H9 (cell line): Measurements from ENCODE around the gene PTDSS2. TPM values are rescaled to one million over a fixed set of nuclear protein-coding genes. Genes with fewer than 3 reads are reported as not detected.

Source experiments
- DNase-seq: peaks from one replicate; pipeline ENCODE4 v3.0.0-alpha.2; 2017
- H2AFZ ChIP-seq: one replicate; pipeline ENCODE4 v1.6.1; 2013; ENCODE audit warnings: mild to moderate bottlenecking, low read length, control low read depth, moderate library complexity
- H2AK5ac ChIP-seq: 2 replicates; pipeline ENCODE4 v1.6.1; 2013; ENCODE audit warnings: low read length, control low read depth, mixed read lengths; ENCODE audit not compliant: insufficient read length
- H2BK120ac ChIP-seq: one replicate; pipeline ENCODE4 v1.6.1; 2013; ENCODE audit warnings: low read depth, mild to moderate bottlenecking, low read length, control low read depth, inconsistent platforms; ENCODE audit not compliant: poor library complexity, severe bottlenecking
- H2BK12ac ChIP-seq: 2 replicates; pipeline ENCODE4 v1.6.1; 2013; ENCODE audit warnings: low read length, control low read depth, mixed read lengths, low read depth; ENCODE audit not compliant: insufficient read length
- H2BK15ac ChIP-seq: 2 replicates; pipeline ENCODE4 v1.6.1; 2013; ENCODE audit warnings: low read depth, low read length, control low read depth
- H2BK20ac ChIP-seq: one replicate; pipeline ENCODE4 v1.6.1; 2013; ENCODE audit warnings: low read depth, mild to moderate bottlenecking, low read length, control low read depth, inconsistent platforms; ENCODE audit not compliant: poor library complexity, severe bottlenecking
- H2BK5ac ChIP-seq: 2 replicates; pipeline ENCODE4 v1.6.1; 2013; ENCODE audit warnings: low read length, control low read depth, mixed read lengths; ENCODE audit not compliant: insufficient read length
- H3K14ac ChIP-seq: 2 replicates; pipeline ENCODE4 v1.6.1; 2013; ENCODE audit warnings: low read length, control low read depth; ENCODE audit not compliant: insufficient read depth
- H3K18ac ChIP-seq: 2 replicates; pipeline ENCODE4 v1.6.1; 2013; ENCODE audit warnings: low read depth, mild to moderate bottlenecking, mixed read lengths, low read length, control low read depth; ENCODE audit not compliant: insufficient read length
- H3K23ac ChIP-seq: 2 replicates; pipeline ENCODE4 v1.6.1; 2013; ENCODE audit warnings: low read length, control low read depth, mixed read lengths, low read depth; ENCODE audit not compliant: insufficient read length
- H3K23me2 ChIP-seq: 2 replicates; pipeline ENCODE4 v1.6.1; 2013; ENCODE audit warnings: low read depth, mild to moderate bottlenecking, mixed read lengths, low read length, control low read depth; ENCODE audit not compliant: insufficient read length, poor library complexity, severe bottlenecking
- H3K27ac ChIP-seq: 2 replicates; pipeline ENCODE4 v1.5.1; 2013; ENCODE audit warnings: low read length, control low read depth, mixed read lengths, low read depth; ENCODE audit not compliant: insufficient read length
- H3K27me3 ChIP-seq: 2 replicates; pipeline ENCODE4 v1.6.1; 2013; ENCODE audit warnings: low read length, control low read depth, inconsistent platforms; ENCODE audit not compliant: insufficient read depth
- H3K4ac ChIP-seq: 2 replicates; pipeline ENCODE4 v1.6.1; 2013; ENCODE audit warnings: low read depth, mild to moderate bottlenecking, control low read depth, inconsistent platforms, low read length, moderate library complexity
- H3K4me1 ChIP-seq: 2 replicates; pipeline ENCODE4 v1.6.1; 2013; ENCODE audit warnings: low read length, control low read depth, inconsistent platforms; ENCODE audit not compliant: insufficient read depth
- H3K4me2 ChIP-seq: 2 replicates; pipeline ENCODE4 v1.6.1; 2013; ENCODE audit warnings: low read length, control low read depth, mixed read lengths; ENCODE audit not compliant: insufficient read length, insufficient read depth
- H3K56ac ChIP-seq: 2 replicates; pipeline ENCODE4 v1.6.1; 2013; ENCODE audit warnings: low read depth, mild to moderate bottlenecking, mixed read lengths, low read length, control low read depth; ENCODE audit not compliant: insufficient read length
- H3K79me1 ChIP-seq: 2 replicates; pipeline ENCODE4 v1.6.1; 2013; ENCODE audit warnings: low read depth, mild to moderate bottlenecking, moderate library complexity, low read length, control low read depth, inconsistent platforms; ENCODE audit not compliant: insufficient read depth, poor library complexity, severe bottlenecking
- H3K79me2 ChIP-seq: 2 replicates; pipeline ENCODE4 v1.6.1; 2013; ENCODE audit warnings: low read length, control low read depth, inconsistent platforms; ENCODE audit not compliant: insufficient read depth
- H3K9ac ChIP-seq: 2 replicates; pipeline ENCODE4 v1.6.1; 2013; ENCODE audit warnings: low read length, control low read depth, mixed read lengths; ENCODE audit not compliant: insufficient read length; ENCODE audit errors: extremely low read depth
- H3K9me3 ChIP-seq: one replicate; pipeline ENCODE4 v1.6.1; 2013; ENCODE audit warnings: low read depth, low read length, inconsistent platforms; ENCODE audit not compliant: control insufficient read depth
- H3T11ph ChIP-seq: one replicate; pipeline ENCODE4 v1.6.1; 2013; ENCODE audit warnings: mild to moderate bottlenecking, low read length, control low read depth, inconsistent platforms
- H4K20me1 ChIP-seq: one replicate; pipeline ENCODE4 v1.6.1; 2013; ENCODE audit not compliant: control insufficient read depth, insufficient read length, insufficient read depth
- H4K5ac ChIP-seq: 2 replicates; pipeline ENCODE4 v1.6.1; 2013; ENCODE audit warnings: low read depth, mild to moderate bottlenecking, mixed read lengths, low read length, control low read depth; ENCODE audit not compliant: insufficient read length
- H4K8ac ChIP-seq: replicated peaks from 2 replicates; pipeline ENCODE4 v1.6.1; 2013; ENCODE audit warnings: low read length, control low read depth, mixed read lengths, low read depth; ENCODE audit not compliant: insufficient read length
- H4K91ac ChIP-seq: 2 replicates; pipeline ENCODE4 v1.6.1; 2013; ENCODE audit warnings: low read depth, mild to moderate bottlenecking, moderate library complexity, mixed read lengths, low read length, control low read depth; ENCODE audit not compliant: insufficient read length
- H3K27ac Mint-ChIP-seq, 3 experiments: 2 replicates in 2 of 3; 3 replicates in 1 of 3; pipeline ENCODE4 v1.8.0; 2020 to 2021; ENCODE audit warnings: mixed read lengths in 3 of 3, mild to moderate bottlenecking in 1 of 3, moderate library complexity in 1 of 3
- H3K27me3 Mint-ChIP-seq: 2 replicates; pipeline ENCODE4 v1.8.0; 2021; ENCODE audit warnings: low read depth, mild to moderate bottlenecking, moderate library complexity, mixed read lengths
- H3K36me3 Mint-ChIP-seq, 3 experiments: 2 replicates in 2 of 3; 3 replicates in 1 of 3; pipeline ENCODE4 v1.8.0; 2020 to 2021; ENCODE audit warnings: low read depth in 3 of 3, mixed read lengths in 3 of 3; ENCODE audit not compliant: insufficient read depth in 1 of 3
- H3K4me1 Mint-ChIP-seq, 2 experiments: 2 replicates each; pipeline ENCODE4 v1.8.0; 2020; ENCODE audit warnings: mixed read lengths in 2 of 2
- H3K4me3 Mint-ChIP-seq, 2 experiments: 2 replicates in 1 of 2; 3 replicates in 1 of 2; pipeline ENCODE4 v1.8.0; 2020 to 2021; ENCODE audit warnings: mild to moderate bottlenecking in 2 of 2, mixed read lengths in 2 of 2, moderate library complexity in 1 of 2
- H3K9me3 Mint-ChIP-seq, 2 experiments: 2 replicates in 1 of 2; 3 replicates in 1 of 2; pipeline ENCODE4 v1.8.0; 2020; ENCODE audit warnings: mild to moderate bottlenecking in 2 of 2, mixed read lengths in 2 of 2, moderate library complexity in 1 of 2
- WGBS: extraction: QIAGEN DNeasy Blood & Tissue Kit; methylation state at CpG from one replicate; pipeline ENCODE4 v1.1.7; 2013; ENCODE audit warnings: missing lambda C conversion rate, low lambda C conversion rate, mixed read lengths; ENCODE audit not compliant: insufficient read length; ENCODE audit errors: extremely low coverage; 5-methylcytosine and 5-hydroxymethylcytosine counted together
- total RNA-seq: library from RNA; stranded (reverse); gene quantifications from 2 replicates; pipeline ENCODE4 v1.2.1, GENCODE V29; 2021
- TF ChIP-seq, protein P1 (sequence below): fragments of 200-600 bp; sonication (generic); conservative IDR thresholded peaks from 3 replicates; pipeline ENCODE4 v1.8.0; 2021; ENCODE audit warnings: antibody characterized with exemption, mild to moderate bottlenecking

The PTDSS2 gene
- total RNA-seq, 1 experiment from 2014 or later, result 55.3 TPM

DNA sequence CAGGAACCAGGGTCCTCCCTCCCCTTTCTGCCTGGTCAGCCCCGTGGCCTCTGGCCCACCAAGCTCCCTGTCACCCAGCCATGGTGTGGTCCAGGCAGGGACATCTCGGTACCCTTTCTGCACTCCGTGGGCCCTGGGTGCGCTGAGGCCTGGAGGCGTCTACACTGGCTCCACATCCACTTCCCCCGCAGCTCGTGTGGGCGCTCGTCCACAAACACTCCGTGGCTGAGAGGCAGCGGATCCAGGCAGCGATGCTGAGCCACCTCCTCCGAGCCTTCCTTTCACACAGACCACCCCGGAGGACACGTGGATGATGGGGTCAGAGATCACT is 40.8 kb downstream of the PTDSS2 start:
- Histone ChIP-seq H4K20me1 (no peaks in the 10 kb centered on the region), H4K8ac (no peak overlapping the region), H3T11ph (no peak overlapping the region), H4K5ac (no peak overlapping the region), H2BK15ac (no peak overlapping the region), H2AK5ac (no peak overlapping the region), H3K27me3 (no peaks in the 10 kb centered on the region), H3K4me2 (no peak overlapping the region), H2AFZ (no peak overlapping the region), H3K79me2 (no peaks in the 10 kb centered on the region), H4K91ac (no peak overlapping the region), H2BK12ac (no peak overlapping the region), H3K9ac (no peak overlapping the region), H3K56ac (no peak overlapping the region), H3K23me2 (no peaks in the 10 kb centered on the region), H3K79me1 (no peaks in the 10 kb centered on the region), H2BK120ac (no peak overlapping the region), H3K4ac (no peak overlapping the region), H3K27ac (no peak overlapping the region), H3K14ac (no peak overlapping the region), H2BK5ac (no peak overlapping the region), H3K4me1 (no peaks in the 10 kb centered on the region), H3K18ac (no peak overlapping the region), H2BK20ac (no peak overlapping the region), H3K9me3 (no peaks in the 10 kb centered on the region), H3K23ac (no peak overlapping the region)
- TF ChIP-seq, protein P1, sequence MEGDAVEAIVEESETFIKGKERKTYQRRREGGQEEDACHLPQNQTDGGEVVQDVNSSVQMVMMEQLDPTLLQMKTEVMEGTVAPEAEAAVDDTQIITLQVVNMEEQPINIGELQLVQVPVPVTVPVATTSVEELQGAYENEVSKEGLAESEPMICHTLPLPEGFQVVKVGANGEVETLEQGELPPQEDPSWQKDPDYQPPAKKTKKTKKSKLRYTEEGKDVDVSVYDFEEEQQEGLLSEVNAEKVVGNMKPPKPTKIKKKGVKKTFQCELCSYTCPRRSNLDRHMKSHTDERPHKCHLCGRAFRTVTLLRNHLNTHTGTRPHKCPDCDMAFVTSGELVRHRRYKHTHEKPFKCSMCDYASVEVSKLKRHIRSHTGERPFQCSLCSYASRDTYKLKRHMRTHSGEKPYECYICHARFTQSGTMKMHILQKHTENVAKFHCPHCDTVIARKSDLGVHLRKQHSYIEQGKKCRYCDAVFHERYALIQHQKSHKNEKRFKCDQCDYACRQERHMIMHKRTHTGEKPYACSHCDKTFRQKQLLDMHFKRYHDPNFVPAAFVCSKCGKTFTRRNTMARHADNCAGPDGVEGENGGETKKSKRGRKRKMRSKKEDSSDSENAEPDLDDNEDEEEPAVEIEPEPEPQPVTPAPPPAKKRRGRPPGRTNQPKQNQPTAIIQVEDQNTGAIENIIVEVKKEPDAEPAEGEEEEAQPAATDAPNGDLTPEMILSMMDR, result no peak
- DNase-seq, result peak; percentile 18
- Mint-ChIP-seq H3K27ac (no peak overlapping the region), H3K27me3 (no peaks in the 10 kb centered on the region; the same call in 1 of the 2 replicates), H3K4me1 (no peaks in the 10 kb centered on the region), H3K36me3 (peaks cover 7 to 31% (median 31%) of the 10 kb centered on the region in 3 experiments), H3K4me3 (no peak overlapping the region), H3K9me3 (no peaks in the 10 kb centered on the region)
- WGBS, result no CpG with 5 or more reads among the region's 15 CpGs
